ENCODE data around the gene ANKRD11.

- TF ChIP-seq POLR2AphosphoS5 (IDR thresholded peaks at IDR 0.05; ENCODE audit: low read depth, low read length) (no peak), SIN3A (IDR thresholded peaks at IDR 0.05; ENCODE audit: borderline replicate concordance, insufficient read depth, low read depth, low read length) (no peak), CTCF (IDR thresholded peaks at IDR 0.05) (no peak), TCF7L2 (IDR thresholded peaks at IDR 0.05; ENCODE audit: low read depth, low read length) (no peak), REST (IDR thresholded peaks at IDR 0.05; ENCODE audit: insufficient read depth in 1 of 2, low read depth in 2 of 2, low read length in 1 of 2) (no peak)
Measured at GRCh38 chr16:89439659-89440058, 50.7 kb downstream of the ANKRD11 start.

Measured in Panc1 (cell line).